HL-60 (cell line): ENCODE data around the gene ARID1B.

ENCODE experiments used
- DNase-seq, 2 experiments: peaks; one replicate each; pipeline ENCODE4 v3.0.0-alpha.2; 2010 to 2020; ENCODE audit warnings: low read depth in 1 of 2, low spot score in 1 of 2
- H3K27ac ChIP-seq: fragments of 250-450 bp; sonication (Bioruptor Pico); replicated peaks from 2 replicates; pipeline ENCODE4 v1.5.1; 2020; ENCODE audit warnings: mild to moderate bottlenecking, moderate library complexity
- H3K27me3 ChIP-seq: fragments of 250-450 bp; sonication (Bioruptor Pico); 2 replicates; pipeline ENCODE4 v1.5.1; 2021; ENCODE audit warnings: mild to moderate bottlenecking, moderate library complexity; ENCODE audit not compliant: insufficient read depth, poor library complexity, severe bottlenecking
- H3K4me3 ChIP-seq: replicated peaks from 2 replicates; pipeline ENCODE4 v1.5.1; 2011; ENCODE audit warnings: mild to moderate bottlenecking, control low read depth, low read length; ENCODE audit not compliant: insufficient read depth
- GABPA ChIP-seq: IDR thresholded peaks from 2 replicates; pipeline ENCODE4 v1.6.1; 2012; ENCODE audit warnings: low read depth
- POLR2AphosphoS5 ChIP-seq: IDR thresholded peaks from 2 replicates; pipeline ENCODE4 v1.6.1; 2012; ENCODE audit warnings: low read depth
- SPI1 ChIP-seq: IDR thresholded peaks from 2 replicates; pipeline ENCODE4 v1.6.1; 2012; ENCODE audit warnings: low read depth, mild to moderate bottlenecking, borderline replicate concordance
- TF ChIP-seq, protein P1 (sequence below): IDR thresholded peaks from one replicate; pipeline ENCODE4 v1.5.1; 2011; ENCODE audit warnings: low read length, control low read depth, inconsistent platforms; ENCODE audit not compliant: insufficient read depth
- TF ChIP-seq, protein P2 (sequence below): IDR thresholded peaks from 2 replicates; pipeline ENCODE4 v1.6.1; 2012; ENCODE audit warnings: low read depth; ENCODE audit not compliant: insufficient replicate concordance

The ARID1B gene

DNA sequence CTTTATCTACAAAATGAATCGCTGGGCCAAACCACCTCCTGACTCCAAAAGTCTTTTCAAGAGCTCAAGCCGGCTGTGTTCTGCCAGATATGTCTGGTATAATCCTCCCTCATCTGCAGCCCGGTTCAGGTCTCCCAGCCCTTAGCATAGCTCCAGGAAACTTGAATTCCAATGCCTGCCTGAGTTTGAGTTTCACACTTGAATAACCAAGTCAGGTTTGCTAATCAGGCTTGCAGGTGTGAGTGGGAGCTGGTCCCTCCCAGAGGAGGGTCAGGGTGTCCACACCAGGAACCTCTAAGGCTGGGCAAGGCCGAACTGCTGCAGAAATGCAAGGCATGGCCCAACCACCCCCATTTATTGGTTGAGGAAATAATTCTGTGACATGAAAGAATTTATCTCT is 449.6 kb downstream of the ARID1B start:
- TF ChIP-seq POLR2AphosphoS5, result no peak
- TF ChIP-seq, protein P1, sequence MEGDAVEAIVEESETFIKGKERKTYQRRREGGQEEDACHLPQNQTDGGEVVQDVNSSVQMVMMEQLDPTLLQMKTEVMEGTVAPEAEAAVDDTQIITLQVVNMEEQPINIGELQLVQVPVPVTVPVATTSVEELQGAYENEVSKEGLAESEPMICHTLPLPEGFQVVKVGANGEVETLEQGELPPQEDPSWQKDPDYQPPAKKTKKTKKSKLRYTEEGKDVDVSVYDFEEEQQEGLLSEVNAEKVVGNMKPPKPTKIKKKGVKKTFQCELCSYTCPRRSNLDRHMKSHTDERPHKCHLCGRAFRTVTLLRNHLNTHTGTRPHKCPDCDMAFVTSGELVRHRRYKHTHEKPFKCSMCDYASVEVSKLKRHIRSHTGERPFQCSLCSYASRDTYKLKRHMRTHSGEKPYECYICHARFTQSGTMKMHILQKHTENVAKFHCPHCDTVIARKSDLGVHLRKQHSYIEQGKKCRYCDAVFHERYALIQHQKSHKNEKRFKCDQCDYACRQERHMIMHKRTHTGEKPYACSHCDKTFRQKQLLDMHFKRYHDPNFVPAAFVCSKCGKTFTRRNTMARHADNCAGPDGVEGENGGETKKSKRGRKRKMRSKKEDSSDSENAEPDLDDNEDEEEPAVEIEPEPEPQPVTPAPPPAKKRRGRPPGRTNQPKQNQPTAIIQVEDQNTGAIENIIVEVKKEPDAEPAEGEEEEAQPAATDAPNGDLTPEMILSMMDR, result no peak
- TF ChIP-seq, protein P2, sequence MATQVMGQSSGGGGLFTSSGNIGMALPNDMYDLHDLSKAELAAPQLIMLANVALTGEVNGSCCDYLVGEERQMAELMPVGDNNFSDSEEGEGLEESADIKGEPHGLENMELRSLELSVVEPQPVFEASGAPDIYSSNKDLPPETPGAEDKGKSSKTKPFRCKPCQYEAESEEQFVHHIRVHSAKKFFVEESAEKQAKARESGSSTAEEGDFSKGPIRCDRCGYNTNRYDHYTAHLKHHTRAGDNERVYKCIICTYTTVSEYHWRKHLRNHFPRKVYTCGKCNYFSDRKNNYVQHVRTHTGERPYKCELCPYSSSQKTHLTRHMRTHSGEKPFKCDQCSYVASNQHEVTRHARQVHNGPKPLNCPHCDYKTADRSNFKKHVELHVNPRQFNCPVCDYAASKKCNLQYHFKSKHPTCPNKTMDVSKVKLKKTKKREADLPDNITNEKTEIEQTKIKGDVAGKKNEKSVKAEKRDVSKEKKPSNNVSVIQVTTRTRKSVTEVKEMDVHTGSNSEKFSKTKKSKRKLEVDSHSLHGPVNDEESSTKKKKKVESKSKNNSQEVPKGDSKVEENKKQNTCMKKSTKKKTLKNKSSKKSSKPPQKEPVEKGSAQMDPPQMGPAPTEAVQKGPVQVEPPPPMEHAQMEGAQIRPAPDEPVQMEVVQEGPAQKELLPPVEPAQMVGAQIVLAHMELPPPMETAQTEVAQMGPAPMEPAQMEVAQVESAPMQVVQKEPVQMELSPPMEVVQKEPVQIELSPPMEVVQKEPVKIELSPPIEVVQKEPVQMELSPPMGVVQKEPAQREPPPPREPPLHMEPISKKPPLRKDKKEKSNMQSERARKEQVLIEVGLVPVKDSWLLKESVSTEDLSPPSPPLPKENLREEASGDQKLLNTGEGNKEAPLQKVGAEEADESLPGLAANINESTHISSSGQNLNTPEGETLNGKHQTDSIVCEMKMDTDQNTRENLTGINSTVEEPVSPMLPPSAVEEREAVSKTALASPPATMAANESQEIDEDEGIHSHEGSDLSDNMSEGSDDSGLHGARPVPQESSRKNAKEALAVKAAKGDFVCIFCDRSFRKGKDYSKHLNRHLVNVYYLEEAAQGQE, result no peak
- no peak for TF ChIP-seq SPI1
- TF ChIP-seq GABPA, result no peak
- no peak for DNase-seq
- Histone ChIP-seq H3K27me3 (no peaks in the 10 kb centered on the region), H3K27ac (no peak overlapping the region), H3K4me3 (no peak overlapping the region)

DNA sequence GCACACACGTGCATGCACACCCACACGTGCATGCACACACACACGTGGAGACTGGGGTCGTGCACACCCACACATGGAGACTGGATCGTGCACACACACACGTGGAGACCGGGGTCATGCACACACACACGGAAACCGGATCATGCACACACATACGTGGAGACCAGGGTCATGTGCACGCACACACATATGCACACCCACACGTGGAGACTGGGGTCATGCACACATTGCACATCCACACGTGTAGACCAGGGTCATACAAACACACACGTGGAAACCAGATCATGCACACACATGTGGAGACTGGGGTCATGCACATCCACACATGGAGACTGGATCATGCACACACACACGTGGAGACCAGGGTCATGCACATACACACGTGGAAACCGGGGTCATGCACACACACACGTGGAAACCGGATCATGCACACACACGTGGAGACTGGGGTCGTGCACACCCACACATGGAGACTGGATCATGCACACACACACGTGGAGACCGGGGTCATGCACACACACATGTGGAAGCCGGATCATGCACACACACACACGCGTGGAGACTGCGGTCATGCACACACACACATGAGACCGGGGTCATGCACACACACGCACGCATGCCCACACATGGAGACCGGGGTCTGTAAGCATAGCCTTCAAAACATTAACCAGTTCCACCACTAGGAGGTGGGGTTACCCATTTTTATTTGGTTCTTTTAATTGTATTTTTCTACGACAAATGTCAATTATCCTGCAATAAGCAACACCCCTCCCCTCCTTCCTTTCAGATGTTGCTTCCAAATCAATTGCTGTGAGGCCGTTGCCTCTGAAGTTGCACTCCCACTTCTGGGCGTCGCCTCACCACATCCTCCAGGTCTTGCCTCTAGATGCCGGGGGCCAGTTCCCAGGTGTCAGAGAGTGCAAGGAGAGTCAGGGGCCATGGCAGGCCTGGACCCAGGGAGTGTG is 450.3 kb downstream of the ARID1B start:
- Histone ChIP-seq H3K27ac (no peak overlapping the region), H3K27me3 (no peaks in the 10 kb centered on the region), H3K4me3 (no peak overlapping the region)
- no peak for TF ChIP-seq POLR2AphosphoS5
- TF ChIP-seq, protein P1, result no peak
- no peak for TF ChIP-seq SPI1
- TF ChIP-seq, protein P2, result no peak
- no peak for TF ChIP-seq GABPA
- no peak for DNase-seq

DNA sequence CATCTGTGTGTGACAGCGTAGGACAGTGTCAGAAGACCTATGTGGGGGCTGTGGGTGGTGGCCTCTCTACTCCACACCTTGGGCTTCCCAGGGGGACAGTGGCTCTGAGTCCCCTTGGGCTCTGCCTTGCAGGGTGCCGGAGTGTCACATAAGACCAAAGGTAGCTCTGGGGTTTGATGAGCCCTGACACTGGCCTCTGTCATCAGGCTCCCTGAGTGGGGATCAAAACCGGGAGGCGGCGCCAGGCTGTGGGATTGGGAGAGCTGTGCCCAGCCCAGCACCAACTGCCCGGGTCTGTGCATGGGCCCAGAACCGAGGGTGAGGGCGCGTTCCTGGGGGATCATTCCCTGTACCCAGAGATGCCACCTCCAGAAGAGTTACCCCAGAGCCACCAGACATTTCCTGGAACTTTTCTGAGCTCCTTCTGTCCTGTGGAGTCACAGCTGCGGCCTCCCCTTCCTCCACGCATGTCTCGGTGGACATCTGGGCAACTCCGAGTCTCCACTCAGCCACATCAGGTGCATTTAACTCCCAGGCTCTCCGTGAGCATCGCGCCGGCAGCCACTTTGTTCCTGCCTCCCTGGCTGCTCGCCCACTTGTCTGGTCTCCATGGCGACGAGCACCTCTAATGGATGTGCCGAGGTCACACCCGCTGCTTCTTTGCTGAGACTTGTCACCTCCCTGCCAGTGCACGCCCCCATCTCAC is 451.4 kb downstream of the ARID1B start:
- no peak for DNase-seq
- no peak overlapping the region for H3K4me3 ChIP-seq
- no peak overlapping the region for H3K27ac ChIP-seq
- TF ChIP-seq SPI1 (no peak), POLR2AphosphoS5 (no peak), GABPA (no peak)
- TF ChIP-seq, protein P1, result no peak
- TF ChIP-seq, protein P2, result no peak
- H3K27me3 ChIP-seq, result no peaks in the 10 kb centered on the region
